HUES64 (cell line): ENCODE data around the gene SDK2. TPM values are rescaled to one million over a fixed set of nuclear protein-coding genes. Genes with fewer than 3 reads are reported as not detected.

Experiments used
- H3K27ac ChIP-seq: 2 replicates; pipeline ENCODE4 v1.7.0; 2013; ENCODE audit warnings: low read depth, low read length, inconsistent platforms
- H3K27me3 ChIP-seq: 2 replicates; pipeline ENCODE4 v1.6.1; 2013; ENCODE audit warnings: mild to moderate bottlenecking, low read length; ENCODE audit not compliant: insufficient read depth
- H3K36me3 ChIP-seq: 2 replicates; pipeline ENCODE4 v1.6.1; 2013; ENCODE audit warnings: mild to moderate bottlenecking, low read length; ENCODE audit not compliant: insufficient read depth
- H3K4me1 ChIP-seq: 2 replicates; pipeline ENCODE4 v1.6.1; 2013; ENCODE audit warnings: mild to moderate bottlenecking, low read length, moderate library complexity; ENCODE audit not compliant: insufficient read depth
- H3K4me3 ChIP-seq: 2 replicates; pipeline ENCODE4 v1.5.1; 2013; ENCODE audit warnings: mild to moderate bottlenecking, low read length, moderate library complexity
- H3K9ac ChIP-seq: 2 replicates; pipeline ENCODE4 v1.6.1; 2013; ENCODE audit warnings: mild to moderate bottlenecking, low read depth, low read length
- H3K9me3 ChIP-seq: 2 replicates; pipeline ENCODE4 v1.6.1; 2013; ENCODE audit warnings: low read depth, low read length; ENCODE audit not compliant: insufficient read depth
- WGBS: fragments of 150-250, 120-280 bp; methylation state at CpG from one replicate; pipeline ENCODE4 v1.1.7; 2013; ENCODE audit warnings: missing lambda C conversion rate; 5-methylcytosine and 5-hydroxymethylcytosine counted together
- polyA plus RNA-seq, 2 experiments: library from polyadenylated mRNA; stranded (reverse); fragments of 50-300 nt; gene quantifications; one replicate each; pipeline ENCODE4 v1.2.3, GENCODE V29; 2013

Gene SDK2, protein sequence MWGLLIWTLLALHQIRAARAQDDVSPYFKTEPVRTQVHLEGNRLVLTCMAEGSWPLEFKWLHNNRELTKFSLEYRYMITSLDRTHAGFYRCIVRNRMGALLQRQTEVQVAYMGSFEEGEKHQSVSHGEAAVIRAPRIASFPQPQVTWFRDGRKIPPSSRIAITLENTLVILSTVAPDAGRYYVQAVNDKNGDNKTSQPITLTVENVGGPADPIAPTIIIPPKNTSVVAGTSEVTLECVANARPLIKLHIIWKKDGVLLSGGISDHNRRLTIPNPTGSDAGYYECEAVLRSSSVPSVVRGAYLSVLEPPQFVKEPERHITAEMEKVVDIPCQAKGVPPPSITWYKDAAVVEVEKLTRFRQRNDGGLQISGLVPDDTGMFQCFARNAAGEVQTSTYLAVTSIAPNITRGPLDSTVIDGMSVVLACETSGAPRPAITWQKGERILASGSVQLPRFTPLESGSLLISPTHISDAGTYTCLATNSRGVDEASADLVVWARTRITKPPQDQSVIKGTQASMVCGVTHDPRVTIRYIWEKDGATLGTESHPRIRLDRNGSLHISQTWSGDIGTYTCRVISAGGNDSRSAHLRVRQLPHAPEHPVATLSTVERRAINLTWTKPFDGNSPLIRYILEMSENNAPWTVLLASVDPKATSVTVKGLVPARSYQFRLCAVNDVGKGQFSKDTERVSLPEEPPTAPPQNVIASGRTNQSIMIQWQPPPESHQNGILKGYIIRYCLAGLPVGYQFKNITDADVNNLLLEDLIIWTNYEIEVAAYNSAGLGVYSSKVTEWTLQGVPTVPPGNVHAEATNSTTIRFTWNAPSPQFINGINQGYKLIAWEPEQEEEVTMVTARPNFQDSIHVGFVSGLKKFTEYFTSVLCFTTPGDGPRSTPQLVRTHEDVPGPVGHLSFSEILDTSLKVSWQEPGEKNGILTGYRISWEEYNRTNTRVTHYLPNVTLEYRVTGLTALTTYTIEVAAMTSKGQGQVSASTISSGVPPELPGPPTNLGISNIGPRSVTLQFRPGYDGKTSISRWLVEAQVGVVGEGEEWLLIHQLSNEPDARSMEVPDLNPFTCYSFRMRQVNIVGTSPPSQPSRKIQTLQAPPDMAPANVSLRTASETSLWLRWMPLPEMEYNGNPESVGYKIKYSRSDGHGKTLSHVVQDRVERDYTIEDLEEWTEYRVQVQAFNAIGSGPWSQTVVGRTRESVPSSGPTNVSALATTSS (N-terminal part only)
- polyA plus RNA-seq (2013, experiment 1 of 2), result 8.2 TPM
- 14.3 TPM for polyA plus RNA-seq (2013, experiment 2 of 2)

DNA sequence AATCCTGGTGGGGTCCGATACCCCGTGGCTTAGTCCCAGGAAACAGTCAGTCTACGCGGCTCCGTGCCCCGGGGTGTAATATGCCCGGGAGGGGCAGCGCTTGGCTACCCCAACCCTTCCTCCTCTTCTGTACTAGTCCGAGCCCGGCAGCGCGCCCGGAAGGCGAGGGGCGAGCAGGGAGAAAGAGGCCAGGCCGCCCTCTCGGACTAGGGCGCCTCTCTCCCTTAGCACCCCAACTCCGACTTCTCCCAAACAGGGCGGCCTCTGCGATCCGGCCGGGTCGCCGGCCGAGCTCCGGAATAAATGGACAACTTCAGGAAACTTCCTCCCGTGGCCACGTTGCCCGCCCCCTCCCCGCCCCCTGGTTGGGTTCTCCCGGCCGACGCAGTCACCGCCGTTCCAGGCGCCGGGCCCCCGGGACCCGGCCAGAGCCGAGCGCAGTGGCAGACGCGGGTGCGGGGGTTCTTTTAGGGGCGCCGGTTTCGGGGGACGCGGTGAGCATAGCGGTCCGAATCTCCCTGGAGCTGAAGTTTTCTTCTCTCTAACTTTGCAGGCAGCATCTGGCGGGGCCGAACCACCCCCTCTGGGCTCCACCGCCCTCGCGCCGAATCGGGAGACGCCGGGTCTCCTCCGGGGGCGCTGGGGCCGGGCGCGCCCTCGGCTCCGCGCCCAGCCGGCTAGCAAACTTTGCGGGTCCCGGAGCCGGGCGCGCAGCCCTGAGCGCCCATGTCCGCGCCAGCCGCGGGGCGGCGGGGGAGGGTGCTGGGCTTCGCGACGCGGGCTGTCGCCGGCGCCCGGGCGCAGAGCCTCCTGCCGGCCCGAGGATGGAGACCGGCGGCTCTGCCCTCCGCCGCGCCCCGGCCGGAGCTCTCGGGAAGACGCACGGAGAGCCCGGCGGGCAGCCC is at the start of gene SDK2:
Gene SDK2, minus strand, starts transcription at position 301 of the 905 bp plus-strand sequence. CDS start 357 bp downstream, outside the sequence.
- Histone ChIP-seq H3K4me3 (peak within 1 kb of the TSS; percentile 72), H3K9ac (peak within 1 kb of the TSS; percentile 65)
- WGBS, result under 1% methylated on average over 105 of the region's 105 CpGs

DNA sequence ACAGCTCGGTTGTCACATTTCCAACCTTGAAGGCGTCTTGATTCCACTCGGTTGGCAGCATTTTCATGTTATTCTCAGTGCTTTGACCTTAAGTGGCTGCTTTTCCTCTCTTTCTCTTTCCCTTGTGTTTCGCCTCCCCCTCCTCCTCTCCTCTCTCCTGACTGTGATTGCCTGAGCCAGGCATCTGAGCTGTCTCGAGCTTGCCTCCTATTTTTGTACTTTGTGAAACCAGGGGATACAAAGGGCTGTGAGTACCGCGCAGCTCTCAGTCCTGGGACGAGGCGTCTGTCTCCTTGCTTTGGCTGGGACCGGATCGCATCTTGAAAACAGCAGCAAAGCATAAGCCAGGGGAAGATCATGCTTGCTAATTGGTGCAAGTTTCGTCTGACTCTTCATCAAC is 48.8 kb upstream of the SDK2 start:
- Histone ChIP-seq H3K36me3 (no peaks in the 10 kb centered on the region), H3K9ac (no peak overlapping the region), H3K27ac (no peak overlapping the region), H3K4me1 (peaks cover 17% of the 10 kb centered on the region), H3K9me3 (no peaks in the 10 kb centered on the region), H3K27me3 (no peaks in the 10 kb centered on the region), H3K4me3 (no peak overlapping the region)
- WGBS, result 87% methylated on average over 12 of the region's 12 CpGs

More for the DNA sequence above, at the start of gene SDK2:
- Histone ChIP-seq H3K9me3 (no peaks in the 10 kb centered on the region), H3K27me3 (peaks cover 72% of the 10 kb centered on the region), H3K27ac (no peak within 1 kb of the TSS), H3K4me1 (peaks cover 22% of the 10 kb centered on the region), H3K36me3 (no peaks in the 10 kb centered on the region)

- H3K27me3 ChIP-seq, result no peaks in the 10 kb centered on the region
- 57% methylated on average over 10 of the region's 10 CpGs for WGBS
Measured at GRCh38 chr17:73691321-73691766, 47.1 kb upstream of the SDK2 start.

DNA sequence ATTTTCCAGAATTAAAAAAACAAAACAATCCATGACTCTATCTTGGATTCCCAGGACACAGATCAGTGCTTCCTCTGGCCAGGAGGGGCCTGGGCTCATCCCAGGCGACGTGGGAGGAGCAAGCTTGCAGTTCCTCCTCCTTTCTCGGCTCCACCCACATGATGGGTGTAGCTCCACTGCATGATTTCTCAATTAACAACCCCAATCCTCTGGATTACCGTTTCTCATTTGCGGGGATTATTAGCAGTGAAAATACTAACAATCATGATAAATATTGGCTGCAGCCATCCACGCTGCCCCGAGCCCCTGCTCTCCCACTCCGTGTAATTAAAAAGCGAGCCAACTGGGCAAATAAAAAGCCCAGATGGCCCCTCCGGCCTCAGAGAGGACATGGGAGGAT is 46.4 kb upstream of the SDK2 start:
- H3K9ac ChIP-seq, result no peak overlapping the region
- no peaks in the 10 kb centered on the region for H3K27me3 ChIP-seq
- no peaks in the 10 kb centered on the region for H3K36me3 ChIP-seq
- H3K4me3 ChIP-seq, result no peak overlapping the region
- peaks cover 24% of the 10 kb centered on the region for H3K4me1 ChIP-seq
- WGBS, result 86% methylated on average over 10 of the region's 10 CpGs
- no peak overlapping the region for H3K27ac ChIP-seq
- no peaks in the 10 kb centered on the region for H3K9me3 ChIP-seq

More at GRCh38 chr17:73691321-73691766, 47.1 kb upstream of the SDK2 start:
- Histone ChIP-seq H3K9me3 (no peaks in the 10 kb centered on the region), H3K4me3 (no peak overlapping the region), H3K27ac (no peak overlapping the region), H3K9ac (no peak overlapping the region), H3K36me3 (no peaks in the 10 kb centered on the region), H3K4me1 (peaks cover 19% of the 10 kb centered on the region)

GRCh38 chr17:73689596-73690275 is 45.5 kb upstream of the SDK2 start:
- 90% methylated on average over 13 of the region's 13 CpGs for WGBS
- Histone ChIP-seq H3K27ac (no peak overlapping the region), H3K9ac (no peak overlapping the region), H3K9me3 (no peaks in the 10 kb centered on the region), H3K4me1 (peaks cover 33% of the 10 kb centered on the region), H3K36me3 (no peaks in the 10 kb centered on the region), H3K4me3 (no peak overlapping the region), H3K27me3 (no peaks in the 10 kb centered on the region)

- Histone ChIP-seq H3K9me3 (peaks cover 3% of the 10 kb centered on the region; the same call in 1 of the 2 replicates), H3K4me3 (no peak overlapping the region), H3K27me3 (no peaks in the 10 kb centered on the region), H3K27ac (no peak overlapping the region), H3K36me3 (no peaks in the 10 kb centered on the region), H3K9ac (no peak overlapping the region), H3K4me1 (peaks cover 42% of the 10 kb centered on the region)
- WGBS, result 87% methylated on average over 3 of the region's 3 CpGs
Measured at GRCh38 chr17:73686961-73687360, 42.7 kb upstream of the SDK2 start.

GRCh38 chr17:73686126-73686525 is 41.9 kb upstream of the SDK2 start:
- no peaks in the 10 kb centered on the region for H3K27me3 ChIP-seq
- H3K36me3 ChIP-seq, result no peaks in the 10 kb centered on the region
- no peak overlapping the region for H3K9ac ChIP-seq
- H3K4me1 ChIP-seq, result peaks cover 33% of the 10 kb centered on the region
- H3K4me3 ChIP-seq, result peak overlapping the region; percentile 33; the same call in 1 of the 2 replicates
- H3K27ac ChIP-seq, result peak overlapping the region; percentile 52; the same call in 1 of the 2 replicates
- H3K9me3 ChIP-seq, result peaks cover 11% of the 10 kb centered on the region; the same call in 1 of the 2 replicates

DNA sequence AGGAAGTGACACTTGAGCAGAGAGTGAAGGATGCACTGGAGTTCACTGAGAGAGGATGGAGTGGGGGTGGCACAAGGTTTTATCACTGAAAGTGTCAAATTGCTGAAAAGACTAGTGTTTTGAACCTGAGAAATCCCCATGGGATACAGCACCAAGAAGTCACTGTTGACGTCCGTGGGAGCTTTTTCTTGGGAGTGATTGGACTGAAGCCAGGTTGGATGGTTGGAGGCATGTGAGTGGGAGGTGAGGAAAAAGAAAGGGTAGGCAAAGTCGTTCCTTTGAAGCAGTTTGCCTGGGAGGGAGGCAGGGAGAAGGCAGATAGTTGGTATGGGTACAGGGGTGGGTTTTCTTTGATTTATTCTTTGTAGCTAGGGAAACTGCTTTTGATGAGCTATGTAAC is 39.9 kb upstream of the SDK2 start:
- Histone ChIP-seq H3K36me3 (no peaks in the 10 kb centered on the region), H3K9me3 (peaks cover 13% of the 10 kb centered on the region; the same call in 1 of the 2 replicates), H3K4me3 (no peak overlapping the region), H3K27ac (no peak overlapping the region), H3K4me1 (peaks cover 28% of the 10 kb centered on the region), H3K27me3 (no peaks in the 10 kb centered on the region), H3K9ac (no peak overlapping the region)
- 75% methylated on average over 3 of the region's 3 CpGs for WGBS

- Histone ChIP-seq H3K27ac (no peak overlapping the region), H3K9me3 (peaks cover 13% of the 10 kb centered on the region; the same call in 1 of the 2 replicates), H3K4me1 (peaks cover 28% of the 10 kb centered on the region), H3K4me3 (no peak overlapping the region), H3K36me3 (no peaks in the 10 kb centered on the region), H3K9ac (no peak overlapping the region), H3K27me3 (no peaks in the 10 kb centered on the region)
- 83% methylated on average over 6 of the region's 6 CpGs for WGBS
Measured at GRCh38 chr17:73683771-73684170, 39.5 kb upstream of the SDK2 start.
